ENCODE measurements around the gene CFDP1. TPM values are rescaled to one million over a fixed set of nuclear protein-coding genes. Genes with fewer than 3 reads are reported as not detected.
A peak's percentile ranks its signal among the peaks of the same experiment; 100 is the strongest.

Gene CFDP1
- total RNA-seq, 1 experiment from 2014 or later = 40.6 TPM

DNA sequence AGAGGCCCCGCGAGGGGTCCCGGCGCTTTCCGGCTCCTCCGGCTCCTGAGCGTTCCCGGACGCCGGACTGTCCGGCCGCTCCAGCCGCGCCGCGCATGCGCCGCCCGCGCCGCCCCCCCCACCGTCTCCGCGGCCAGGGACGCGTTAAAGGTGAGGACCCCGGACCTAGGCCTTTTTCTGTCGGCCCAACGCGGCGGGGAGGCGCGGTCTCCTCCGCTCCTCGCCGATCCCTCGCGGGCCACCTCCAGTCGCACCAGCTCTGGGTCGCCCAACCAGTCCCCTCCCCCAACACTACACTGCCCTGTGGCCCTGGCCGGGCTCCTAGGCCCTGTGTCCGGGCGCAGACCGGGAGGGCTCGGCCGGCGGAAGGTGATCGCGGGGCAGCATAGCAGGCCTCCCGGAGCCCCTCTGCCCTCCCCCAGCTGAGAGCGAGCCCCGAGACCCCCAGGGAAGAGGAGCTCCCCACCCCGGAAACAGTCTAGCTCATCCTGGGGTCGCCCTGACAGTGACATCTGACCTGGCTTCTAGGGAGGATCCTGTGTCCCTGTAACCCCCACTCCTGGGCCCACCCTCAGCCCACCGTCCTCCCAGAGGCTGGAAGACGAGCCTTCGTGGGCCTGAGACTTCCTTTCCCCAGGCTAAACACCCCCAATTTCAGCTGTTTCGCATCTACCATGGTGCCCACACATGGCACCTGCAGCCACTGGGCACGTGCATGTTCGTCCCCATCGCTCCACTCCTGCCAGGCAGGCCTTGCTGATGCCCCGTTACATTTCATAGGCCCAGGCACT, 167.2 kb downstream of the CFDP1 start:
- DNase-seq (ENCODE audit: low read depth) = peak; percentile 68

DNA sequence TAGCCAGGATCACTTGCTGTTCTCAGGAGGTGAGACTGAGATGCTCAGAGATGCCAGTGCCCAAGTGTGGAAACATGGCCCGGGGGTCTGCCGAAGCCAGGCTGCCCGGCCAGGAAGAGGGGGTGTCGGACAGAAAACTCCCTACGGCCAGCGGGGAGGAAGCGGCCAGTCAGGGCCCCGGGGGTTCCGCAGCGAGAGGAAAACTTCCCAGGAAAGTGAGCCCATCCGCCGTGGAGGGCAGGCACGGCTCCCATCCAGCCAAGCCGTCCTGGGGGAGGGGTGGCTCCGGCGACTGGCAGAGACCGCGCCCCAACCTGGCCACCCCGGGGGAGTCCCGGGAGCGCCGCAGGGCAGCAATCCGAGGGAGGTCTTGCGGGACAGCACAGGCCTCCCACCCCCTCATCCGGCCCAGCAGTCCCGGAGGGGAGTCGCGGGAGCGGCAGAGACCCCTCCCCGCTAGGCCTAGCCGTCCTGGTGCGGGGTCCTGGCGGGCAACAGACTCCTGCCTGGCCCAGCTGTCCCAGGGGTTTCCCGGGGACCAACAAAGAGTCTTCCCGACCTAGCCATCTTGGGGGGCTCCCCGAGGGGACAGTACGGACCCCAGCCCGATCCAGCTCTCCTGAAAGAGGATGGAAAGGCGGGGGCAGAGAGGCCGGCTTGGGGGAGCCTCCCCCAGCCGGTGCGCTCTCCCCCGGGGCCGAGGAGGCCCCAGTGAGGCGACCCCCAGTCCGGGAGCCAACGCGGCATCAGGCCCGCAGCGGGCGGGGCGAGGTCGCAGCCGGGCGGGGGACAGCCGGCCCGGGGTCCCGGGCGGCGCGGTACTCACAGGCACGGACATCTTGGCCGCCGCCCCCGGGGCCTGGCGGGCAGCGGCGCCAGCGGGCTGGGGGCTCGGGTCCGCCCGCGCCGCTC, 168.0 kb downstream of the CFDP1 start:
- DNase-seq (ENCODE audit: low read depth) = no peak

DNA sequence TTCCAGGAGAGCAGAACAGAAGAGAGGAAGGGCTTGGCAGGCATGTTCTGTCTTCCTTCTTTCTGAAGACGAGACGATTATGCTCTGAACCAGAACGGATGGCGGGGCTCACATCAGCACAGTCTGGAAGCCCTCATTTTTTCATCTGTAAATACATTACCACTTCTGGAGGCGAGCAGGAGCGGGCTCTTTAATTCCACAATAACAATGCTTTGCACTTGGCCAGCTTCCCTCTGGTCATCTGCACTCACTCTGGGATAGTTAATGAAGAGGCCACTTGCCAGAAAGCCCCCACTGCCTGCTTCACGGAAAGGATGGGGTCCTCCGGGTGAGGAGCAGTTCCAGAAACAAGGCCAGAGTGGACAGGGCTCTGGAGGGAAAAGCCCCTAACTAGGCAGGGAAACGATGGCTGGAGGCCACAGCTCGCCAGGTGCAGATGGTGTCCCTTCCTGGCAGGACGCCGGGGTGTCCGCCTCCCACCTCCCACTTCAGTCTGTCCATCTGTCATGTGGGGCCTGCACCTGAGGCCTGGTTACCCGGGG, 168.8 kb downstream of the CFDP1 start:
- no peak for DNase-seq (ENCODE audit: low read depth)

DNA sequence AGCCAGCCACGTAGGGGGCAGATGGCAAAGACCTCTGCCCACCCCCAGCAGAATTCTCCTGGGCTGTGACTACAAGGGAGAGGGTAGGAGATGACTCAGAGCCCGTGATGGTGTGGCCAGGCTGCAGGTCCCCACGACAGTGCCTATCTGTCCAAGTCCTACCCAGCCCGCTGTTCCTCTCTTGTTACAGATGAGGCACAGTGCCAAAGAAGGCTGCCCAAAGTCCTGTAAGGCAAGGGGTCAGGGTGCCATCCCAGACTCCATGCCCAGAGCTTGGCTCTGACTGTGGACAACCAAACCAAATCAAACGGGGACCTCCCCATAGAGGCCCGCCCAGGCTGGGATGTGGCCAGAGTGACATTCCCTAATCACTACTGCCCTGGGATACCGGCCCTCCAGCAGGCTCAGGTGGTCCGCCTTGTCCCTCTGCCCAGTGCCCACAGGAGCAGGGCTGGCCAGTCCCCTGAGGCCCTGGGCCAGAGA, 169.3 kb downstream of the CFDP1 start:
- DNase-seq (ENCODE audit: low read depth) = no peak

DNA sequence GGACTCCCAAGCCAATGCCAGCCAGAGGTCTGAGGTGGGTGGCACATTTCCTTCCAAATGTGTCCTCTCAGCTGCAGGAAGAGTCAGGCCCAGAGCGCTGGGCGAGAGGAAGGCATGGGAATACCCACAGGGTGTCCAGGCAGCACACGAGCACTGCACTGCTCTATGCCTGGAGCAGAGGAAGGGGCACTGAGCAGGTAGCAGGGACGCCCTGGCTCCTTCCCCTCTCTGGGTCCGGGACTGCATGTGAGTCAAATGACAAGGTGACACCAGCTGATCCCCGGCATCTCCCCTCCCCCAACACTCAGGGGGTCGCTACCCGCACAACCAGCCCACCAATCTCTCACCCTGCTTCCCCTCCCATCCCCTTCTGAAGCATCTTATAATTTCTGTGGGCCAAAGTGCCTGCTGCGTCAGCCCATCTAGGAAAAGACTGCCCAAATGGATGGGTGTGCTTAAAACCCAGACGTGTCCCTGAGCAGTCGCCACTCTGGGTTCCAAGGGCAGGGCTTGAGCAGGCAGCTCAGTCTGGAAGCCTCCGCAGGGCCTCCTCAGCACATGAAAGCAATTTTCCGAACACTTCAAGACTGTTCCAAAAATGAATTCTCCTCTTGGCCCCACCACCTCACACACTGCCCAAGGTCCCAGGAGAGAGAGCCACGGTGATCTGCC, 169.9 kb downstream of the CFDP1 start:
- DNase-seq (ENCODE audit: low read depth) = no peak

DNA sequence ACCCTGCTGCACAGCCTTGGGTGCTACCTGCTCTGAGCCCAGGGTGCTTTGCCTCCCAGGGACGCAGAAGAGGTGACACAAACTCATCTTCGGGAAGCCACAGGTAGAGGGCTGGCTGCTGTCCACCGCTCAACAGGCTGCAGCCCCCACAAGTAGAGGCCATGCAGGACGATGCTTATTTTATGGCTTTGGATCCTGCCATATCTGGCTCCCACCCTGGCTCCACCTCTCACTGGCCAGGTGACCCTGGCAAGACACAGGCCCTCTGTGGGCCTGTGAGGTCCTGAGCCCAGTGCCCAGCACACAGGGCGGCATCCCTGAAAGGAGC, 170.5 kb downstream of the CFDP1 start:
- no peak for DNase-seq (ENCODE audit: low read depth)

DNA sequence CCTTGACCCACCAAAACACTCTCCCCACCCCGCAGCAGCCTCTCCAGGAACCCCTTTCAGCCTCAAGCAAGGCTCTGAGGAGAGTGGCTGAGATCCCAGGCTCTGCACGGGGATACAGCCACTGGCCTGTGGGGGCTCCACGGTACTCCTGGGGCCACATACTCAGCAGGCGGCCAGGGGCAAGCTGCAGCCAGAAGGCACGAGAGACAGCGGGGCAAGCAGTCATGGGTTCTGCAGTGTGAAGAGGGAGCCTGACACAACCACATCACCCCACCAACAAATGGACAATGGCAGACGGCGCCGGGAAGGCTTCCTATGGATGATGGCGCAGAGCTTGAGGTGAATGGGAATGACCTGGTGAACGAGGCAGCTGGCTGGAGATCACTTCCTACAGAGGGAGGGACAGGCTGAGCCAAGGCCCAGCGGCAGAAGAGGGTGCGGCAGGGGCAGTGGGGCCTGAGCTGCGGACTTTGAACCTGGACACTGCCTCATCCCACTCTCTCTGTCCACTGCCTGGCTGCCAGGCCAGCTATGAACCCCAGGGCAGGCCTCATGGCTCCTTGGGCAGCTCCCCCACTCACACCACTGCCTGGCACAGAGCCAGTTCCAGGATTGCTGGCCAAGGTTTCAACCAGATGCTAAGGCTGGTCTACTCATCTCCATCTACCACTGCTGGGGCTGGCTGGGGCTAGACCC, 171.1 kb downstream of the CFDP1 start:
- DNase-seq (ENCODE audit: low read depth) = no peak

DNA sequence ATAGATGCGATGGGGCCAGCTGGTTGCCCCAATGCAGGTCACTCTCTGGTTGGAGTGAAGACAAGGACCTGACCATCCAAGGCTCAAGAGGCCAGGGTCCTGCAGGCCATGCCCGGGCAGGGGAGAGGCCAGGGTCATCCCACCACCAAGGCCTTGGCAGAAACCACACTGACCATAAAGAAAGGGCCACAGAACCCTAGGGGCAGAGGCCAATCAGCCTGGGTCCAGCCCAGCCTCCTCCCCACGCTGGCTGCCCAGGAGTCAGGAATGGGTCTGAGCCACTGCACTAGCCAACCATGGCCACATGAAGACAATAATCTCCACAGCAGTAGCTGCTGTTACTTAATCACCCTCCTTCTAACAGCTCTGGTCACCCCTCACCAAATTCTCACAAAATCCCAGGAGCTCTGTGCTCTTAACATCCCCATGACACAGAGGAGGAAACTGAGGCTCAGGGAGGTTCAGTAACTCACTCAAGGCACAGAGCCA, 171.7 kb downstream of the CFDP1 start:
- DNase-seq (ENCODE audit: low read depth) = no peak

DNA sequence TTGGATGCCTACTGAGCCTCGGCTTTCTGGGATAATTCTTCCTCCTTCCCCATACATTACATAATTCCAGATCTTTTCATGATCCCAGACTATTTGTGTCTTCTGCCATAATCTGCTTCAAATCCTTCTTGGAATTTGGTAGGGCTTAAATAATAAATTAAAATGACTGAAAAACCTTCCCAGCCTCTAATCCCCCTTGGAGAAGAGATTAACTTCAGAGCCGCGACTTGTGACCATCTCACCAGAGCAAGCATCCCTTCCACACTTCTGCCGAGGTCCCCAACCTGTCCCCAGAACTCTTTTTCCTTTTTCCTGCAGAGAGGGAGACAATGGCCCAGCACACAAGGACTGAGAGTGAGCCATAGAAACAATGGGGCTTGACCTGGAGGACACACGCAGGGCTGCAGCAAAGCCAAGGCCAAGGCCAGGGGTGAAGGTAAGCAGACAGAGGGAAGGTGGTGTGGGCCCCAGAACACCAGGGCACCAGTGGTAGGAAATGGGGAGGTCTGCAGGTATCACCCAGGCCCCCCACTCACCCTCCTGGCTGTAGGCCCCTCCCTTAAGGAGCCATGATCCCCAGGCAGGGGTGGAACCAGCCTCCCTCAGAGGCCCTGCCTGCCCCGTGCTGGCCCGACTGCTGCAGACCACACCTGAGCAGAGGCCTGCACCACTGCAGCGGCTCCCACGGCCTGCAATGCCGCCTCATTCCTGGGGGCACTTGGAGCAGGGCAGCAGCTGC, 172.3 kb downstream of the CFDP1 start:
- no peak for DNase-seq (ENCODE audit: low read depth)

DNA sequence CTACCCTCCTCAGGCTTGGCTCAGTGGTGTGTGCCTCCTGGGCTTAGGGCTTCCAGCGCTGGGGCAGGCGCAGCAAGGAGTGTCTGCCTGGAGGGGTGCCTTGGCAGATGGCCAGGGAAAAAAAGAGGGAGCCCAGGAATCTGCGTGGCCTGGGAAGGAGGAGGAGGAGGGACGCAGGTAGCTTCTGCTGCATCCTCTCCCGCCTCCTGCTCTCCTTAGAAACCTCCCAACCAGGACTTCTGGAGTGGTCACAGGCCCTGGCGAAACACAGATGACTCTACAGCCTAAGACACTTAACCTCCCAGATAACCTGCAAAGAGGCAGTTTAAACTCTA, 174.5 kb downstream of the CFDP1 start:
- no peak for DNase-seq (ENCODE audit: low read depth)

DNA sequence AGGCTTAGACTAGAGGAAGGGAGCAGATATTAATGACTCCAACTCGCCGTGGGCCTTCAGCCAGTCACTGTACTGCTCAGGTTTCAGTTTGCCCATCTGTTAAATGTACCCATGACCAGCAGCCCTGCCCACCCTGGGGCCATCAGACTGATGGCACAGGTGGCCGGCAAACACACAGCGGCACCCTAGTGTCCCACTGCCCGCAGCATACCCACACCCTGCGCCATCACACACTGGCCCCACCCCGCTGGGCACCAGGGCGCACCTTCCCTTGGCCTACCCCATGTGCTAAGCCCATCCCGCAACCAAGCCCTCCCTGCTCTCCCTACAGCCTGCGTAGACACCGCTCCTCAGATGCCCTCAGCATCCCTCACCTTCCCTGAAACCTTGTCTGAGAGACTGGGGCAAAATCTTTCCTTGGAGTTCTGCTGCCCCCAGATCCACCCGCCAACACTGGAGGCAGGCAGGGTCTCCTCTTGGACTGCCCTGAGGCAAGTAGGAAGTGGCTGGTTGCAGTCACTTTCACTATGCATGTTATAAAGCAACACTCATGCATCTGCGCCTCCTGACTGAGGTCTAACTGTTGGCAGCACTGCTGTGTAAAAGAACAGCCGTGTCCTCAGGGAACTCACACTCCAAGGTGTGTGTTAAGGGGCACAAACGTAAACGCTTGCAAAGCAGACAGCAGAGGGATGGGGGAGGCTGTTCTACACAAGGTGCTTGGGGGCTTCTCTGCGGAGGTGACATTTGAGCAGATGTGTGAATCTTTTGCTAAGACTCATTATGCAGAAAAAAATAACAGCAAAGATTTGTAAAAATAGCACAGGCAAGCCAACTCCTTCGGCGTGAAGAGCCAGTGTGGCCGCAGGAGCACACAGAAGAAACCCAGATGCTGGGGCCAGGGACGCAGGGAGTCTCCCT, 175.2 kb downstream of the CFDP1 start:
- DNase-seq (ENCODE audit: low read depth) = no peak

DNA sequence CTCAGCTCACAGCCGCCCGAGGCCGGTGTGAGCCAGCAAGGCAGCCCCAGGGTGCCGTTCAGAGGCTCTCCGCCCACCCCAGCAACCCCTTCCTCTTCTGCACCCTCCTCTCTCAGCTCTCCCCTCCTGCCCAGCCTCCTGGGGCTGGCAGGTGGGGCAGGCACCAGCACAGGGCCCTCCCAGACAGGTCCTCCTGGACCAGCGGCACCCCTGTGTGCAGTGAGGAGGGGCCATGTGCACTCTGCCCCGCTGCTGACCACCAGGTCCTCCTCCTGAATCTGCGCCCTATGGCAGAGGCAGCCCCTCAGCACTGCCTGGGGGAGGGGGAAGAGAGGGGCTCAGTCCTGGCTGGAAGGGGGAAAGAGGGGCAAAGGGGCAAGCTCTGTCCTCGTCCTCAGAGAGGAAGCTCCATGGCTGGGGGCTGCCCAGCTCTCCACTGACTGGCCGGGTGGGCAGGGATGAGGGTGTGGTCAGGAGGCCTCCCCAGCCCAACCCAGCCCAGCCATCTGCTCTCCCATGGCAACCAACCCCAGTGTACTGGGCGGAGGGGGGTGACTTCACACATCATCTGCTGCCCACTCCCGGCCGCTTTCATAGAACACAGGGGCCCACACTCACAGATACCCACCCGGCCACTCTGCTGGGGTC, 176.5 kb downstream of the CFDP1 start:
- peak; percentile 33 for DNase-seq (ENCODE audit: low read depth)

DNA sequence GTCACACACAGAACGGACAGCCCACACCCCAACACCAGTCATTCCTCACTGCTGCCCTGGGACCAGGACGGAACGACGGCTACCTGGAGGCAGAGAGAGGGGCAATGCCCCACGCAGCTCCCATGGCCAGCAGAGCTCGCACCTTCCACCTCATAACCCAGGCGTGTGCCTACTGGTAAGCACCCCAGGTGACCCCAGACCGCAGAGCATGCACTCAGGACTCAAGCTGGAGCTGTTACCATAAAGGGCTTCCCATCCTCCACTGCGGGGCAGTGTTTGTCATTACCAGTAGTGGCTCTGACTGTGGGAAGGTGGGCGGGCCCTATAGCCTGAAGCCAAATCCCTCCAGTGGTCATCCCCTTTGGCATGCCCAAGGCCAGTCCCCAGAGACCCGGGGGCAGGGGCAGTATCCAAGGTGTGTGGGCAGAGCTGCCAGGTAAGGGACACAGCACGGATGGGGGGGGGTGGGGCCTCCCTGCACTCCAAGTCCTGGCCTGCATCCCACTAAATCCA, 177.2 kb downstream of the CFDP1 start:
- DNase-seq (ENCODE audit: low read depth) = no peak

DNA sequence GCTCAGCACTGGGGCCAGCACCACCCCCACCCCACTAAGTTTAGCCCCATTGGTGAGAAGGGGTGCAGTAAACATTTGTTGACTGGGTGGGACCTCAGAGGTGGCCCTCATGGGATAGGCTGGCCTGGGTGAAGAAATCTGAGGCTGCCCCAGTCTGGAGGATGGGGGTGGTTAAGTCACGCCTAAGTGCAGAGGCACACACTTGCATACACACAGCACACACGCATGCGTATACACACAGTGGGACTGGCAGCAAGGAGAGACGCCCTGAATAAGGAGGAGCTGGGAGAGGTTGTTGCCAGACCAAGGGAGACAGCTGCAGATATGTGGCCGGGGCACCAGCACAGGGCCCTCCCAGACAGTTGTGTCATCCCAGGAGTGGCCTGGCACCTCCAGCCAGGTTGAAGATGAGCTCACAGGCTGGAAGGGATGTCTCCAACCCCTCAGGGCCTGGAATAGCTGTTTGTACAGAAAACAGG, 178.9 kb downstream of the CFDP1 start:
- DNase-seq (ENCODE audit: low read depth) = peak; percentile 73

DNA sequence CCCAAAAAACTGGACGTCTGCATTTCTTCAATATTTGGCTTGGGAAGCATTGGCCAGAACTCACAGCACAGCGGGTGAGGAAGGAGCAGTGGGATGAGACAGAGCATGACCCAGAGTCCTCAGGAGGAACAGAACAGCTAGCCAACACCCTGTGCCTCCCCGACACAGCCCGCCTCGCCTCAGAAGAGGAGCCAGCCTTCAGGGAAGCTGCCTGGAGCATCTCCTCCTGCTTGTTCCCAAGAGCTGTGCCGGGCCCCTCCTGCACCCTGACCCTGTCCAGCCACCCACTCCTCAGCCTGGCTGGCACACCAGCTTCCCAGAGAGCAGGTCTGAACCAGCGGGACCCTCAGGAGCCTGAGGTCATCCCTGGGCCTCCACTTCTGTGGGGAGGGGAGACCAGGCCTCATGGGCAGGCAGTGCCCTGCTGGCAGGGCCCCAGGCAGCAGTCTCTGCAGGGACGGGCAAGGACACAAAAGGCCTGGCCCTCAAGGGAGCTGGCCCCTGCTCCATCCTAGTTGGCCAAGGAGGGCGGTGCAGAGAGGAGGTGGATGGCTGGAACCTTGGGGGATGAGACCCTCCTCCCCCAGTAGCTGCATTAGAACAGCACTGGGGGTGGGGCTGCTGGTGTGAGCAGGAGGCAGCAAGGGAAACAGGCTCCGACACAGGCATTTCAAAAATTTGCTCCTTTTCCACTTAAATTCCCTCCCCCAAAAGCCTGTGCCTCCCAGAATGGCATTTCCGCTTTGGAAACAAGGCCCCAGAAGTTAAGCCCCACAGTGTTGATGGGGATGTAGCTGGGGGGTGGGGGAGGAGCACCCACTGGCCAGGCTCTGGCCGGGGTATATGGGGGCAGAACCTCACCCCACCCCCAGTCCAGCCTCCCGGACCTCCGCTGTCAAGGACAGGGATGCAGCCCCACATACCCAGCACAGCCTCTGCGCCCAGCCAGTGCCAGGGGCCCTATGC, 180.1 kb downstream of the CFDP1 start:
- DNase-seq (ENCODE audit: low read depth) = no peak

DNA sequence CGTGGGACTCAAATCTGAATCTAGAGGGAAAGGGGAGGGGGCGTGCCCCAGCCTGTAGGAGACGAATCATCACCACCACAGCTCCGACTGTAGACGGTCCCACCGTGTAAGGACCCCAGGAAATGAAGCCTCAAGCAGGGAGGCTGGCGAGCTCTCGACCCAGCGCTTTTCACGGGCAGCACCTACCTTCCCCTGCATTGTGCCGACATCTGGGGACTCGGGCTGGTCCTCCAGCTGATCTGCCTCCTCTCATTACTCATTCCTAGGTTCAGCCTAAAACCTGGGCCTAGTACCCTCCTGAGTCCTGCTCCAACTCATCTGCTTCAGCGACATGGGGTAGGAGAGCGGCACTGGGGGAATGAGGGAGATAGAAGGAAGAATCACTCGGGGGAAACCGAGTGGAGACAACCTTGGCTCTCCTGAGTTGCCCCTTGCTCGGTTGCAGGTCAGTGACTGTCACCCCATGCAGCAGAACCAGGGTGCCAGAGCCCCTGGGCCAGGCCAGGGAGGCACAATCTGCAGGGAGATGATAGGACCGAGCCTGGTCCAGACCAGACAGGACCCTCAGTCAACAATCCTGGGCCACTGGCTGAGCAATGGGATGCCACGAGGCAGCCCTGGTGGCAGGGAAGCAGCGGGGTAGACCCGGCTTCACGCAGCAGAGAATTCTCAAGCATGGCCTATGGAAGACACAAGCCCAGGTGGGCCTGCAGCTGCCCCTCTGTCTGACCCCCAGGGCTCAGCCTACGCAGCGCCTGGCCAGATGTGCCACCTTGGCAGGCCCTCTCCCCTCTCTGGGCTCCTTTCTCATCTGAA, 181.0 kb downstream of the CFDP1 start:
- no peak for DNase-seq (ENCODE audit: low read depth)
